GM23248 (cell line): ENCODE measurements around the gene GIMAP4. TPM values are rescaled to one million over a fixed set of nuclear protein-coding genes. Genes with fewer than 3 reads are reported as not detected.

ENCODE experiments used
- DNase-seq: peaks from one replicate; pipeline ENCODE4 v3.0.0-alpha.2; 2015
- H2AFZ ChIP-seq: fragments of 200-600 bp; sonication (generic); 2 replicates; pipeline ENCODE4 v1.6.1; 2016; ENCODE audit warnings: antibody characterized with exemption
- H3F3A ChIP-seq: fragments of 200-600 bp; sonication (generic); 2 replicates; pipeline ENCODE4 v1.6.1; 2016; ENCODE audit warnings: mild to moderate bottlenecking, antibody characterized with exemption, mixed run types; ENCODE audit not compliant: insufficient read depth
- H3K27ac ChIP-seq: fragments of 200-600 bp; sonication (generic); 2 replicates; pipeline ENCODE4 v1.5.1; 2016; ENCODE audit warnings: mild to moderate bottlenecking
- H3K27me3 ChIP-seq: fragments of 200-600 bp; sonication (generic); replicated peaks from 2 replicates; pipeline ENCODE4 v1.6.1; 2016; ENCODE audit warnings: mild to moderate bottlenecking; ENCODE audit not compliant: insufficient read depth
- H3K36me3 ChIP-seq: fragments of 200-600 bp; sonication (generic); 2 replicates; pipeline ENCODE4 v1.6.1; 2016; ENCODE audit warnings: low read depth, mild to moderate bottlenecking
- H3K4me1 ChIP-seq: fragments of 200-600 bp; sonication (generic); 2 replicates; pipeline ENCODE4 v1.6.1; 2016; ENCODE audit warnings: mild to moderate bottlenecking; ENCODE audit not compliant: insufficient read depth
- H3K4me2 ChIP-seq: fragments of 200-600 bp; sonication (generic); one replicate; pipeline ENCODE4 v1.6.1; 2016; ENCODE audit warnings: mild to moderate bottlenecking; ENCODE audit not compliant: unreplicated experiment
- H3K4me3 ChIP-seq: fragments of 200-600 bp; sonication (generic); 2 replicates; pipeline ENCODE4 v1.5.1; 2016; ENCODE audit warnings: mild to moderate bottlenecking
- H3K79me2 ChIP-seq: fragments of 200-600 bp; sonication (generic); 2 replicates; pipeline ENCODE4 v1.6.1; 2016; ENCODE audit warnings: mild to moderate bottlenecking; ENCODE audit not compliant: insufficient read depth
- H3K9ac ChIP-seq: fragments of 200-600 bp; sonication (generic); 2 replicates; pipeline ENCODE4 v1.6.1; 2016; ENCODE audit warnings: mild to moderate bottlenecking
- H3K9me2 ChIP-seq: fragments of 200-600 bp; sonication (generic); 2 replicates; pipeline ENCODE4 v1.6.1; 2016; ENCODE audit warnings: mixed run types, mild to moderate bottlenecking, moderate library complexity; ENCODE audit not compliant: insufficient read depth
- H3K9me3 ChIP-seq: fragments of 200-600 bp; sonication (generic); one replicate; pipeline ENCODE4 v1.6.1; 2017; ENCODE audit warnings: low read depth
- H4K20me1 ChIP-seq: fragments of 200-600 bp; sonication (generic); 2 replicates; pipeline ENCODE4 v1.6.0; 2016; ENCODE audit not compliant: insufficient read depth
- EZH2 ChIP-seq: fragments of 200-600 bp; sonication (generic); IDR thresholded peaks from 2 replicates; pipeline ENCODE4 v1.6.1; 2018; ENCODE audit warnings: antibody characterized with exemption, mild to moderate bottlenecking; ENCODE audit not compliant: insufficient read depth, poor library complexity, severe bottlenecking
- EZH2phosphoT487 ChIP-seq: fragments of 200-600 bp; sonication (generic); IDR thresholded peaks from 2 replicates; pipeline ENCODE4 v1.6.1; 2018; ENCODE audit warnings: antibody characterized with exemption, moderate library complexity, mild to moderate bottlenecking, low read depth; ENCODE audit not compliant: insufficient read depth
- WGBS, 2 experiments: methylation state at CpG; one replicate each; pipeline ENCODE4 v1.1.6; 2015 to 2017; ENCODE audit warnings: low lambda C conversion rate in 2 of 2, low coverage in 1 of 2; ENCODE audit errors: missing lambda C conversion rate in 2 of 2; 5-methylcytosine and 5-hydroxymethylcytosine counted together
- in situ Hi-C: fragments of 300-500 bp; cut with MboI; formaldehyde crosslinking; loops from 2 replicates; pipeline ENCODE4 v1.15.0; 2020
- polyA plus RNA-seq: library from polyadenylated mRNA; unstranded; fragments of >200 nt; fragmentation: Nextera tagmentation; extraction: Ambion mirVana; gene quantifications from 2 replicates; pipeline ENCODE4 v1.2.1, GENCODE V29; 2016
- total RNA-seq: library from RNA; depleted of rRNA; stranded (reverse); fragments of >200 nt; shearing (Covaris generic); gene quantifications from 2 replicates; pipeline ENCODE4 v1.2.3, GENCODE V29; 2014

GIMAP4 gene
- total and polyA plus RNA-seq, 2 experiments from 2014 or later = not detected

- H3K27ac ChIP-seq = no peak overlapping the region
- no peaks in the 10 kb centered on the region for H3K4me1 ChIP-seq
- no peak overlapping the region for H3K9ac ChIP-seq
- H2AFZ ChIP-seq = no peak overlapping the region
- H3F3A ChIP-seq = no peaks in the 10 kb centered on the region
- TF ChIP-seq EZH2phosphoT487 = no peak
- no peak for TF ChIP-seq EZH2
- no peaks in the 10 kb centered on the region for H3K9me3 ChIP-seq
- in situ Hi-C loops = no loop called here
- H3K79me2 ChIP-seq = no peaks in the 10 kb centered on the region
- H4K20me1 ChIP-seq = no peaks in the 10 kb centered on the region
- no peaks in the 10 kb centered on the region for H3K9me2 ChIP-seq
- 6 to 8% methylated on average over 2 of the region's 2 CpGs for WGBS, 2 experiments
- H3K27me3 ChIP-seq = no peaks in the 10 kb centered on the region
- H3K36me3 ChIP-seq = no peaks in the 10 kb centered on the region
- no peak for DNase-seq
- no peak overlapping the region for H3K4me3 ChIP-seq
- H3K4me2 ChIP-seq = no peak overlapping the region
These were observed 4.3 kb upstream of the GIMAP4 start for GRCh38 chr7:150562919-150563318.

GRCh38 chr7:150564006-150564405, 3.2 kb upstream of the GIMAP4 start:
- Histone ChIP-seq H3K27me3 (no peaks in the 10 kb centered on the region), H3F3A (no peaks in the 10 kb centered on the region), H3K4me1 (no peaks in the 10 kb centered on the region), H3K4me2 (no peak overlapping the region), H3K9ac (no peak overlapping the region), H3K27ac (no peak overlapping the region), H3K9me3 (no peaks in the 10 kb centered on the region), H3K36me3 (no peaks in the 10 kb centered on the region), H4K20me1 (no peaks in the 10 kb centered on the region), H3K4me3 (no peak overlapping the region), H3K79me2 (no peaks in the 10 kb centered on the region), H2AFZ (no peak overlapping the region), H3K9me2 (no peaks in the 10 kb centered on the region)
- TF ChIP-seq EZH2 (no peak), EZH2phosphoT487 (no peak)
- 6 to 11% methylated on average over 5 of the region's 5 CpGs for WGBS, 2 experiments
- in situ Hi-C loops = no loop called here
- no peak for DNase-seq

- in situ Hi-C loops = no loop called here
- H4K20me1 ChIP-seq = no peaks in the 10 kb centered on the region
These were observed 2.6 kb upstream of the GIMAP4 start for GRCh38 chr7:150564566-150564965.

GRCh38 chr7:150565239-150565638, 2.0 kb upstream of the GIMAP4 start:
- no peak for TF ChIP-seq EZH2
- no peak for TF ChIP-seq EZH2phosphoT487
- Histone ChIP-seq H2AFZ (no peak overlapping the region), H3K27me3 (no peaks in the 10 kb centered on the region), H4K20me1 (no peaks in the 10 kb centered on the region), H3K36me3 (no peaks in the 10 kb centered on the region), H3K9me3 (no peaks in the 10 kb centered on the region), H3K27ac (no peak overlapping the region), H3K4me2 (no peak overlapping the region), H3K4me3 (no peak overlapping the region), H3F3A (no peaks in the 10 kb centered on the region), H3K9ac (no peak overlapping the region), H3K9me2 (no peaks in the 10 kb centered on the region), H3K79me2 (no peaks in the 10 kb centered on the region), H3K4me1 (no peaks in the 10 kb centered on the region)
- WGBS, 2 experiments = 16 to 18% methylated on average over 7 of the region's 7 CpGs
- DNase-seq = no peak
- in situ Hi-C loops = no loop called here

More at GRCh38 chr7:150564566-150564965, 2.6 kb upstream of the GIMAP4 start:
- Histone ChIP-seq H3K4me3 (no peak overlapping the region), H3K36me3 (no peaks in the 10 kb centered on the region), H3K4me2 (no peak overlapping the region), H3K9me2 (no peaks in the 10 kb centered on the region), H3K27me3 (no peaks in the 10 kb centered on the region), H3F3A (no peaks in the 10 kb centered on the region), H3K79me2 (no peaks in the 10 kb centered on the region), H2AFZ (no peak overlapping the region), H3K27ac (no peak overlapping the region), H3K9me3 (no peaks in the 10 kb centered on the region), H3K9ac (no peak overlapping the region), H3K4me1 (no peaks in the 10 kb centered on the region)
- TF ChIP-seq EZH2phosphoT487 (no peak), EZH2 (no peak)
- WGBS, 2 experiments = 5 to 17% methylated on average over 3 of the region's 3 CpGs
- DNase-seq = no peak

- TF ChIP-seq EZH2 = no peak
- no peak for TF ChIP-seq EZH2phosphoT487
- Histone ChIP-seq H3K9me3 (no peaks in the 10 kb centered on the region), H3K27ac (no peak overlapping the region), H2AFZ (no peak overlapping the region), H3K79me2 (no peaks in the 10 kb centered on the region), H4K20me1 (no peaks in the 10 kb centered on the region), H3K4me3 (no peak overlapping the region), H3K4me1 (no peaks in the 10 kb centered on the region), H3F3A (no peaks in the 10 kb centered on the region), H3K36me3 (no peaks in the 10 kb centered on the region), H3K27me3 (no peaks in the 10 kb centered on the region), H3K9ac (no peak overlapping the region), H3K9me2 (no peaks in the 10 kb centered on the region), H3K4me2 (no peak overlapping the region)
- WGBS, 2 experiments = 2 to 3% methylated on average over 3 of the region's 3 CpGs
- DNase-seq = no peak
- in situ Hi-C loops = no loop called here
These were observed 1.1 kb upstream of the GIMAP4 start for GRCh38 chr7:150566123-150566522.
